Suprapubic skin (tissue), 4 donors: ENCODE data around the gene CCNL2. TPM values are rescaled to one million over a fixed set of nuclear protein-coding genes. Genes with fewer than 3 reads are reported as not detected.

Experiments
- DNase-seq, 2 donors: peaks; one replicate each; pipeline ENCODE4 v3.0.0-alpha.2; 2019; ENCODE audit warnings: low spot score in 2 of 2
- H3K27ac ChIP-seq: fragments of 200-600 bp; sonication (generic); one replicate; pipeline ENCODE4 v1.5.1; 2019
- H3K27me3 ChIP-seq: fragments of 200-600 bp; sonication (generic); one replicate; pipeline ENCODE4 v1.5.1; 2019
- H3K36me3 ChIP-seq: fragments of 200-600 bp; sonication (generic); one replicate; pipeline ENCODE4 v1.5.1; 2019
- H3K4me1 ChIP-seq: fragments of 200-600 bp; sonication (generic); one replicate; pipeline ENCODE4 v1.5.1; 2019
- H3K4me3 ChIP-seq: fragments of 200-600 bp; sonication (generic); one replicate; pipeline ENCODE4 v1.5.1; 2019; ENCODE audit warnings: mild to moderate bottlenecking
- H3K9me3 ChIP-seq: fragments of 200-600 bp; sonication (generic); one replicate; pipeline ENCODE4 v1.5.1; 2019
- CTCF ChIP-seq, 2 donors: fragments of 200-600 bp in 1 of 2; fragments of 450-650 bp in 1 of 2; sonication (generic) in 1 of 2; IDR thresholded peaks; one replicate each; pipeline ENCODE4 v1.5.1; 2016 to 2019; ENCODE audit warnings: antibody characterized with exemption in 2 of 2, mild to moderate bottlenecking in 1 of 2, moderate library complexity in 1 of 2
- EP300 ChIP-seq: sonication (generic); formaldehyde crosslinking; IDR thresholded peaks from one replicate; pipeline ENCODE4 v1.6.1; 2017; ENCODE audit warnings: antibody characterized with exemption
- POLR2A ChIP-seq, 2 donors: fragments of 450-650 bp; IDR thresholded peaks; one replicate each; pipeline ENCODE4 v1.6.1; 2017; ENCODE audit warnings: antibody characterized with exemption in 2 of 2, mild to moderate bottlenecking in 2 of 2, moderate library complexity in 2 of 2
- POLR2AphosphoS5 ChIP-seq, 3 donors: sonication (generic); formaldehyde crosslinking; IDR thresholded peaks; one replicate each; pipeline ENCODE4 v1.6.1; 2017; ENCODE audit warnings: antibody characterized with exemption in 3 of 3
- WGBS: methylation state at CpG from one replicate; pipeline ENCODE4 v1.1.5; 2018; 5-methylcytosine and 5-hydroxymethylcytosine counted together
- total RNA-seq, 4 donors: library from RNA; depleted of rRNA; stranded (reverse); fragments of >200 nt; gene quantifications; one replicate each; pipeline ENCODE4 v1.1.0, GENCODE V29; 2016

CCNL2 gene
- total RNA-seq, 4 donors from 2014 or later = 136 to 599 (median 160) TPM

GRCh38 chr1:1377540-1378205, 21.5 kb downstream of the CCNL2 start:
- WGBS = 92% methylated on average over 16 of the region's 16 CpGs
- DNase-seq = no peak
- no peak overlapping the region for H3K27ac ChIP-seq
- TF ChIP-seq POLR2A (IDR thresholded peaks at IDR 0.05) (no peak), EP300 (no peak), CTCF (IDR thresholded peaks at IDR 0.05) (no peak), POLR2AphosphoS5 (IDR thresholded peaks at IDR 0.05) (no peak)
- H3K9me3 ChIP-seq = no peaks in the 10 kb centered on the region
- H3K4me1 ChIP-seq = peaks cover 29% of the 10 kb centered on the region
- H3K4me3 ChIP-seq = no peak overlapping the region
- H3K27me3 ChIP-seq = no peaks in the 10 kb centered on the region
- H3K36me3 ChIP-seq = peaks cover 15% of the 10 kb centered on the region

- Histone ChIP-seq H3K36me3 (peaks cover 12% of the 10 kb centered on the region), H3K27ac (peak overlapping the region; percentile 90), H3K4me3 (no peak overlapping the region), H3K9me3 (no peaks in the 10 kb centered on the region), H3K4me1 (peaks cover 38% of the 10 kb centered on the region), H3K27me3 (no peaks in the 10 kb centered on the region)
- TF ChIP-seq EP300 (no peak), POLR2A (IDR thresholded peaks at IDR 0.05) (no peak), POLR2AphosphoS5 (IDR thresholded peaks at IDR 0.05) (no peak), CTCF (IDR thresholded peaks at IDR 0.05) (no peak)
- 81% methylated on average over 10 of the region's 10 CpGs for WGBS
- no peak for DNase-seq
These were observed 22.4 kb downstream of the CCNL2 start for GRCh38 chr1:1376551-1377226.

GRCh38 chr1:1374929-1375662, 24.0 kb downstream of the CCNL2 start, which contains the start of gene AURKAIP1:
AURKAIP1 (minus strand) TSS chr1:1375207; CDS start chr1:1374756, 451 bp downstream.
- WGBS = under 1% methylated on average over 34 of the region's 85 CpGs
- Histone ChIP-seq H3K4me3 (peak within 1 kb of the TSS; percentile 99), H3K4me1 (peaks cover 46% of the 10 kb centered on the region), H3K27ac (peak within 1 kb of the TSS; percentile 90), H3K27me3 (no peaks in the 10 kb centered on the region), H3K36me3 (peaks cover 7% of the 10 kb centered on the region), H3K9me3 (no peaks in the 10 kb centered on the region)
- TF ChIP-seq CTCF (IDR thresholded peaks at IDR 0.05) = peak in 1 of 2 donors; percentile 29
- peak in 1 of 2 donors; percentile 15 for TF ChIP-seq POLR2A (IDR thresholded peaks at IDR 0.05)
- no peak for TF ChIP-seq EP300
- peak in 2 of 3 donors; percentile 98 to 99 for TF ChIP-seq POLR2AphosphoS5 (IDR thresholded peaks at IDR 0.05)
- peak; percentile 99 for DNase-seq

- Histone ChIP-seq H3K27ac (peak overlapping the region; percentile 90), H3K4me3 (peak overlapping the region; percentile 99), H3K36me3 (peaks cover 7% of the 10 kb centered on the region), H3K4me1 (peaks cover 46% of the 10 kb centered on the region), H3K9me3 (no peaks in the 10 kb centered on the region), H3K27me3 (no peaks in the 10 kb centered on the region)
- 0% methylated on average over 13 of the region's 24 CpGs for WGBS
- peak in 1 of 2 donors; percentile 75 for DNase-seq
- no peak for TF ChIP-seq POLR2AphosphoS5 (IDR thresholded peaks at IDR 0.05)
- TF ChIP-seq CTCF (IDR thresholded peaks at IDR 0.05) = no peak
- TF ChIP-seq EP300 = no peak
- TF ChIP-seq POLR2A (IDR thresholded peaks at IDR 0.05) = no peak
These were observed 24.6 kb downstream of the CCNL2 start for GRCh38 chr1:1374589-1374928.
